KMS-11 (cell line): Measurements from ENCODE around the gene KDM4B.
A peak's percentile ranks its signal among the peaks of the same experiment; 100 is the strongest.

Experiments used
- H2AFZ ChIP-seq: fragments of 200-600 bp; sonication (generic); 2 replicates; pipeline ENCODE4 v1.6.1; 2016; ENCODE audit warnings: antibody characterized with exemption, mixed run types, low read depth
- H3K27ac ChIP-seq: fragments of 200-600 bp; sonication (generic); 2 replicates; pipeline ENCODE4 v1.6.1; 2016; ENCODE audit warnings: mild to moderate bottlenecking, mixed run types
- H3K27me3 ChIP-seq: fragments of 200-600 bp; sonication (generic); 2 replicates; pipeline ENCODE4 v1.6.1; 2017; ENCODE audit warnings: mild to moderate bottlenecking, low read depth, mixed run types, moderate library complexity; ENCODE audit not compliant: insufficient read depth
- H3K36me3 ChIP-seq: fragments of 200-600 bp; sonication (generic); 2 replicates; pipeline ENCODE4 v1.6.1; 2017; ENCODE audit warnings: mild to moderate bottlenecking, mixed run types; ENCODE audit not compliant: insufficient read depth
- H3K4me1 ChIP-seq: fragments of 200-600 bp; sonication (generic); 2 replicates; pipeline ENCODE4 v1.6.1; 2016; ENCODE audit warnings: mild to moderate bottlenecking, low read depth, mixed run types; ENCODE audit not compliant: poor library complexity, severe bottlenecking
- H3K4me2 ChIP-seq: fragments of 200-600 bp; sonication (generic); 2 replicates; pipeline ENCODE4 v1.7.0; 2016; ENCODE audit warnings: mild to moderate bottlenecking, mixed run types
- H3K4me3 ChIP-seq: fragments of 200-600 bp; sonication (generic); IDR thresholded peaks from 2 replicates; pipeline ENCODE4 v1.6.1; 2017; ENCODE audit warnings: low read depth, low read length, mixed read lengths; ENCODE audit not compliant: insufficient read depth
- H3K79me2 ChIP-seq: fragments of 200-600 bp; sonication (generic); 2 replicates; pipeline ENCODE4 v1.6.1; 2016; ENCODE audit warnings: low read depth, mixed run types; ENCODE audit not compliant: insufficient read depth
- H3K9ac ChIP-seq: fragments of 200-600 bp; sonication (generic); 2 replicates; pipeline ENCODE4 v1.6.1; 2016; ENCODE audit warnings: mild to moderate bottlenecking, mixed run types
- H4K20me1 ChIP-seq: fragments of 200-600 bp; sonication (generic); 2 replicates; pipeline ENCODE4 v1.6.1; 2016; ENCODE audit warnings: mild to moderate bottlenecking, mixed run types; ENCODE audit not compliant: insufficient read depth
- TF ChIP-seq, protein P1 (sequence below): fragments of 200-600 bp; sonication (generic); conservative IDR thresholded peaks from 2 replicates; pipeline ENCODE4 v1.6.1; 2017; ENCODE audit warnings: low read depth, mild to moderate bottlenecking, antibody characterized with exemption, low read length, moderate library complexity, mixed read lengths

KDM4B gene

GRCh38 chr19:4969772-4970531, 1.0 kb downstream of the KDM4B start:
- Histone ChIP-seq H3K27me3 (no peaks in the 10 kb centered on the region), H3K9ac (peak overlapping the region; percentile 42; the same call in 1 of the 2 replicates), H4K20me1 (no peaks in the 10 kb centered on the region), H2AFZ (no peak overlapping the region; the same call in 1 of the 2 replicates), H3K36me3 (no peaks in the 10 kb centered on the region), H3K27ac (no peak overlapping the region), H3K4me1 (peaks cover 11% of the 10 kb centered on the region), H3K4me2 (peak overlapping the region; percentile 80), H3K79me2 (peaks cover 43% of the 10 kb centered on the region; the same call in 1 of the 2 replicates), H3K4me3 (no peak overlapping the region)
- TF ChIP-seq, protein P1, sequence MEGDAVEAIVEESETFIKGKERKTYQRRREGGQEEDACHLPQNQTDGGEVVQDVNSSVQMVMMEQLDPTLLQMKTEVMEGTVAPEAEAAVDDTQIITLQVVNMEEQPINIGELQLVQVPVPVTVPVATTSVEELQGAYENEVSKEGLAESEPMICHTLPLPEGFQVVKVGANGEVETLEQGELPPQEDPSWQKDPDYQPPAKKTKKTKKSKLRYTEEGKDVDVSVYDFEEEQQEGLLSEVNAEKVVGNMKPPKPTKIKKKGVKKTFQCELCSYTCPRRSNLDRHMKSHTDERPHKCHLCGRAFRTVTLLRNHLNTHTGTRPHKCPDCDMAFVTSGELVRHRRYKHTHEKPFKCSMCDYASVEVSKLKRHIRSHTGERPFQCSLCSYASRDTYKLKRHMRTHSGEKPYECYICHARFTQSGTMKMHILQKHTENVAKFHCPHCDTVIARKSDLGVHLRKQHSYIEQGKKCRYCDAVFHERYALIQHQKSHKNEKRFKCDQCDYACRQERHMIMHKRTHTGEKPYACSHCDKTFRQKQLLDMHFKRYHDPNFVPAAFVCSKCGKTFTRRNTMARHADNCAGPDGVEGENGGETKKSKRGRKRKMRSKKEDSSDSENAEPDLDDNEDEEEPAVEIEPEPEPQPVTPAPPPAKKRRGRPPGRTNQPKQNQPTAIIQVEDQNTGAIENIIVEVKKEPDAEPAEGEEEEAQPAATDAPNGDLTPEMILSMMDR: no peak

GRCh38 chr19:4970558-4971423, 1.9 kb downstream of the KDM4B start:
- Histone ChIP-seq H3K4me2 (peak overlapping the region; percentile 80; the same call in 1 of the 2 replicates), H3K36me3 (no peaks in the 10 kb centered on the region), H4K20me1 (no peaks in the 10 kb centered on the region), H3K4me3 (no peak overlapping the region), H3K79me2 (peaks cover 48% of the 10 kb centered on the region; the same call in 1 of the 2 replicates), H3K9ac (no peak overlapping the region), H3K27me3 (no peaks in the 10 kb centered on the region), H3K4me1 (peaks cover 11% of the 10 kb centered on the region), H3K27ac (no peak overlapping the region), H2AFZ (no peak overlapping the region)
- TF ChIP-seq, protein P1: no peak

DNA sequence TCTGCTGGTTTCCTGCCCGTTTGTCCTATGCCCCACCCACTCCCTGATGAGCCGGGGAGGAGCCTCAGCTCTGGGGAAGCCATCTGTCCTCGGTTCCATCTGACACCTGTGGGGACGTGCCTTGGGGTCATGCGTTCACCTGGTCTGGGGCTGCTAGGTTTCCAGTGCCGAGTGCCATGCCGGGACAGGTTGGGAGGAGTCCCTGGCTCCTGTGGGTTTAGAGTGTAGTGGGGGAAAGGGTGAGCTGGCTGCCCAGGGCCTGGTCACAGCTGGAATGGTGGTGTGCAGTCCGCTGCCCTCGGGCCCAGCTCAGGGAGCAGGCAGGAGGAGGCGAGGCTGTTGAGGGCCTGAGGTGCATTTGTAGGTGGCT, 2.5 kb downstream of the KDM4B start:
- Histone ChIP-seq H2AFZ (no peak overlapping the region), H3K9ac (no peak overlapping the region), H3K4me1 (peaks cover 11% of the 10 kb centered on the region), H4K20me1 (no peaks in the 10 kb centered on the region), H3K27me3 (no peaks in the 10 kb centered on the region), H3K4me3 (no peak overlapping the region), H3K27ac (no peak overlapping the region), H3K36me3 (no peaks in the 10 kb centered on the region), H3K4me2 (no peak overlapping the region), H3K79me2 (peaks cover 48% of the 10 kb centered on the region; the same call in 1 of the 2 replicates)
- TF ChIP-seq, protein P1: no peak

DNA sequence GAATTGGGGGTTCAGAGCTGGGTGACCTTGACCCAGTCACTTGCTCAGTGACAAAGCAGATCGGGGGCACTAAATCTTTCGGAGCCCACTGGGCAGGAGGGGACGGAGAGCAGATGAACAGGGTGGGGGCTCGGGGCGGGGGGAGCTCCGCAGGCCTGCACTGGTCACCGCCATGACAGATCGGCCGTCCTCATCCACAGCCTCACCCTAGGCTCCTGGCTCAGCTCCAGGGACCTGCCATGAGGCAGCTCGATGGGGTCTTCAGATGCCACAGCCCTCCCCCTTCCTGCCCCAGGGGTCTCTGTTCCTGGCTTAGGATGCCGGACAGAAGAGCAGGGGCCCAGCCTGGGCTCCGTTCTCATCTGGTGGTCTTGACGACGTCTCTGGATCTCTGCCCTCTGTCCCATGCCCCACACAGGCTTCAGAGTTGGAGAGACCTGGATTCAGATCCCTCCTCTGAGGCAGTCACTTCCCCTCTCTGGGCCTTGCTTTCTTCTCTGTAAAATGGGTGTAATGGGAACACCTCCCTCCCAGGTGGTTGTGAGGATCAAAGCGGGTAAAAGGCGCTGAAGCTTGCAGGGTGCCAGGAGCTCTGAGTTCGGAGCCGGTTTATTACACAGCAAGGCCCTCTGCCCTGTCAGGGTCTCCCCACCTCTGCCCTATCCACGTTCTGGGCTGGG, 3.0 kb downstream of the KDM4B start:
- no peaks in the 10 kb centered on the region for H3K27me3 ChIP-seq
- H2AFZ ChIP-seq: no peak overlapping the region
- H4K20me1 ChIP-seq: no peaks in the 10 kb centered on the region
- H3K27ac ChIP-seq: no peak overlapping the region
- TF ChIP-seq, protein P1: no peak
- no peaks in the 10 kb centered on the region for H3K36me3 ChIP-seq
- H3K9ac ChIP-seq: no peak overlapping the region
- H3K79me2 ChIP-seq: peaks cover 48% of the 10 kb centered on the region; the same call in 1 of the 2 replicates
- H3K4me2 ChIP-seq: no peak overlapping the region
- H3K4me1 ChIP-seq: peaks cover 11% of the 10 kb centered on the region
- no peak overlapping the region for H3K4me3 ChIP-seq
